Gastroesophageal sphincter (tissue), 3 donors: ENCODE results near the gene ATP10D.

Experiments
- EP300 ChIP-seq: sonication (generic); formaldehyde crosslinking; IDR thresholded peaks from one replicate; pipeline ENCODE4 v1.6.1; 2017; ENCODE audit warnings: antibody characterized with exemption, mild to moderate bottlenecking
- POLR2A ChIP-seq, 2 donors: fragments of 450-650 bp; IDR thresholded peaks; one replicate each; pipeline ENCODE4 v1.6.1; 2017; ENCODE audit warnings: antibody characterized with exemption in 2 of 2, mild to moderate bottlenecking in 2 of 2, moderate library complexity in 1 of 2
- POLR2AphosphoS5 ChIP-seq: sonication (generic); formaldehyde crosslinking; IDR thresholded peaks from one replicate; pipeline ENCODE4 v1.6.1; 2017; ENCODE audit warnings: antibody characterized with exemption
- TF ChIP-seq, protein P1 (sequence below), 4 experiments: fragments of 200-600 bp in 2 of 4; fragments of 450-650 bp in 2 of 4; sonication (generic) in 1 of 4; IDR thresholded peaks; one replicate each; pipeline ENCODE4 v1.5.1; 2017 to 2019; ENCODE audit warnings: antibody characterized with exemption in 4 of 4, mild to moderate bottlenecking in 2 of 4, moderate library complexity in 2 of 4

DNA sequence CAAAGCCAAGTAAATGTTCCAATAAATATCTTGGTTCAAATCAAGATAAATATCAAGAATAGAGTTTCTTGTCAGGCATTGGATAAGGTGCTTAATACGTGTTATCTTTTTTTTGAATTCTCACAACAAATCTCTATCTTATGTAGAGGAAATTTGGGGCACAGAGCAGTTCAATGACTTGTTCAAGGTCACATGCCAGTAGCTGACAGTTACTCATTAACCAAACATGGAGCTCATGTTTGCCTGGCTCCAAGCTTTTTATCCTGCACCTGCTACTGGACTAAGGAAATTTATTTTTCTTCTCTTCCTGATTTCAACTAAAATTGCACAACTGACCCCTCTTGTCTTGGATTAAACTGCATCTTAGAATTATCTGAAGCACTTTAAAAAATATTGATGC lies 76.3 kb downstream of the ATP10D start:
- TF ChIP-seq, protein P1, sequence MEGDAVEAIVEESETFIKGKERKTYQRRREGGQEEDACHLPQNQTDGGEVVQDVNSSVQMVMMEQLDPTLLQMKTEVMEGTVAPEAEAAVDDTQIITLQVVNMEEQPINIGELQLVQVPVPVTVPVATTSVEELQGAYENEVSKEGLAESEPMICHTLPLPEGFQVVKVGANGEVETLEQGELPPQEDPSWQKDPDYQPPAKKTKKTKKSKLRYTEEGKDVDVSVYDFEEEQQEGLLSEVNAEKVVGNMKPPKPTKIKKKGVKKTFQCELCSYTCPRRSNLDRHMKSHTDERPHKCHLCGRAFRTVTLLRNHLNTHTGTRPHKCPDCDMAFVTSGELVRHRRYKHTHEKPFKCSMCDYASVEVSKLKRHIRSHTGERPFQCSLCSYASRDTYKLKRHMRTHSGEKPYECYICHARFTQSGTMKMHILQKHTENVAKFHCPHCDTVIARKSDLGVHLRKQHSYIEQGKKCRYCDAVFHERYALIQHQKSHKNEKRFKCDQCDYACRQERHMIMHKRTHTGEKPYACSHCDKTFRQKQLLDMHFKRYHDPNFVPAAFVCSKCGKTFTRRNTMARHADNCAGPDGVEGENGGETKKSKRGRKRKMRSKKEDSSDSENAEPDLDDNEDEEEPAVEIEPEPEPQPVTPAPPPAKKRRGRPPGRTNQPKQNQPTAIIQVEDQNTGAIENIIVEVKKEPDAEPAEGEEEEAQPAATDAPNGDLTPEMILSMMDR (IDR thresholded peaks at IDR 0.05) = no peak
- TF ChIP-seq POLR2AphosphoS5 = no peak
- no peak for TF ChIP-seq POLR2A (IDR thresholded peaks at IDR 0.05)
- TF ChIP-seq EP300 = no peak
